ENCODE data around the gene NISCH.

Gene NISCH

GRCh38 chr3:52516509-52517195 lies 61.2 kb downstream of the NISCH start:
- no peak overlapping the region for H3K27ac ChIP-seq
- TF ChIP-seq CTCF (conservative IDR thresholded peaks at IDR 0.05) = no peak

- H3K27ac ChIP-seq = no peak overlapping the region
- no peak for TF ChIP-seq CTCF (conservative IDR thresholded peaks at IDR 0.05)
Observed at GRCh38 chr3:52517796-52518722, 62.7 kb downstream of the NISCH start.

DNA sequence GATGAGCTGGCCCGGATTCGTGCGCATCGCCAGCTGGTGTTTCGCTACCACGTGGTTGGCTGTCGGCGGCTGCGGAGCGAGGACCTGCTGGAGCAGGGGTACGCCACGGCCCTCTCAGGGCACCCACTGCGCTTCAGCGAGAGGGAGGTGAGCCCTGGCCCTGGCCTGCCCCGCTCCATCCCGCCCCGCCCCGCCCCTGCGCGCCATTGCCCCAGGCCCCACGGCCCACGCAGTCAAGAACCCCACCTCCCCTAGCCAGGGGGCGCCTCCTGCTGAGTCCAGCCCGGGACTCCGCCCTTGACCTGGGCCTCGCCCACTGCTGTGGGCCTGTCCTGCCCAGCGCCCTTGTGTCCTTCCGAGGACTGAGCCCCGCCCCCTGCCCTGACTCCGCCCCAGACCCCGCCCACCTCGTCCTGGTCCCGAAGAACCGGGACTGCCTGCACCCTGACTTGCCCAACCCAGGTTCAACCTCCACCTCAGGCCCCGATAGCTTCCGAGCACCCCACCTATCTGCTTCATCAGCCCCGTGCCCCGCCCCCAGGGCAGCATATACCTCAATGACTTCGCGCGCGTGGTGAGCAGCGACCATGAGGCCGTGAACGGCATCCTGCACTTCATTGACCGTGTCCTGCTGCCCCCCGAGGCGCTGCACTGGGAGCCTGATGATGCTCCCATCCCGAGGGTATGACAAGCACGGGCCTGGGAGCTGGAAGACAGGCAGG lies 63.5 kb downstream of the NISCH start:
- H3K27ac ChIP-seq = no peak overlapping the region
- no peak for TF ChIP-seq CTCF (conservative IDR thresholded peaks at IDR 0.05)

GRCh38 chr3:52519445-52520140 lies 64.2 kb downstream of the NISCH start:
- no peak for TF ChIP-seq CTCF (conservative IDR thresholded peaks at IDR 0.05)
- no peak overlapping the region for H3K27ac ChIP-seq

GRCh38 chr3:52520141-52520667 lies 64.8 kb downstream of the NISCH start:
- H3K27ac ChIP-seq = no peak overlapping the region
- no peak for TF ChIP-seq CTCF (conservative IDR thresholded peaks at IDR 0.05)

GRCh38 chr3:52520716-52521487 lies 65.5 kb downstream of the NISCH start:
- H3K27ac ChIP-seq = no peak overlapping the region
- TF ChIP-seq CTCF (conservative IDR thresholded peaks at IDR 0.05) = no peak

Data from VCaP (cell line).